ENCODE data around the gene TNXB. TPM values are rescaled to one million over a fixed set of nuclear protein-coding genes. Genes with fewer than 3 reads are reported as not detected.
"Not testable (repeated sequence)": the region's sequence is repeated elsewhere in the genome, so short reads cannot be mapped to it uniquely, and the experiment has no call there.

TNXB gene
- total RNA-seq, 3 donors from 2014 or later, result 20.1 to 87.0 (median 36.9) TPM

DNA sequence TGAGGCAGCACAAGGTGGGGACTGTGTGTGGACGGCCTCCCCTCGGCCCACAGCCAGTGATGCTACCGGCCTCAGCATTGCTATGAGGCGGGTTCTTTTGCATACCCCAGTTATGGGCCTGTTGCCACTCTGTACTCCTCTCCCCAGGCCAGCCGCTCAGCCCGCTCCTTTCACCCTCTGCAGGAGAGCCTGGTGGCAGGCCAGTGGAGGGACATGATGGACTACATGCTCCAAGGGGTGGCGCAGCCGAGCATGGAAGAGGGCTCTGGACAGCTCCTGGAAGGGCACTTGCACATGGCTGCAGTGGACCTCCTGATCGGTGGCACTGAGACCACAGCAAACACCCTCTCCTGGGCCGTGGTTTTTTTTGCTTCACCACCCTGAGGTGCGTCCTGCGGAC lies 102.1 kb downstream of the TNXB start:
- H3K4me3 ChIP-seq; ATAC-seq; H3K4me1 ChIP-seq (ENCODE audit: low read depth); H3K9me3 ChIP-seq; H3K36me3 ChIP-seq (ENCODE audit: low read depth); intact Hi-C loops (cut with DNase I, micrococcal nuclease): not testable (repeated sequence)
- DNase-seq, result peak in 2 of 3 donors; percentile 13 to 32

DNA sequence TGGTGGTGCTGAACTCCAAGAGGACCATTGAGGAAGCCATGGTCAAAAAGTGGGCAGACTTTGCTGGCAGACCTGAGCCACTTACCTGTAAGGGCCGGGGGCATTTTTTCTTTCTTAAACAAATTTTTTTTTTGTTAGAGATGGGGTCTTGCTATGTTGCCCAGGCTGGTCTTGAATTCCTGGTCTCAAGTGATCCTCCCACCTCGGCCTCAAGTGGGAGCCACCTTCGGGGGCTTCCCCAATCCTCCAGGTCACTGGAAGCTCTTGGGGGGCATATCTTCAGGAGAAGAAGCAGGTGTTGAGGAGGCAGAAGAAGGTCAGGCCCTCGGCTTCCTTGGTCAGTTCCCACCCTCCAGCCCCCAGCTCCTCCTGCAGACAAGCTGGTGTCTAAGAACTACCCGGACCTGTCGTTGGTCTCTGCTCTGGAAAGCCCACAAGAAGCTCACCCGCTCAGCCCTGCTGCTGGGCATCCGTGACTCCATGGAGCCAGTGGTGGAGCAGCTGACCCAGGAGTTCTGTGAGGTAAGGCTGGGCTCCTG lies 103.1 kb downstream of the TNXB start:
- H3K4me3 ChIP-seq; H3K9me3 ChIP-seq; intact Hi-C loops (cut with DNase I, micrococcal nuclease); ATAC-seq; H3K4me1 ChIP-seq (ENCODE audit: low read depth); H3K36me3 ChIP-seq (ENCODE audit: low read depth): not testable (repeated sequence)
- DNase-seq, result peak in 1 of 3 donors; percentile 5

DNA sequence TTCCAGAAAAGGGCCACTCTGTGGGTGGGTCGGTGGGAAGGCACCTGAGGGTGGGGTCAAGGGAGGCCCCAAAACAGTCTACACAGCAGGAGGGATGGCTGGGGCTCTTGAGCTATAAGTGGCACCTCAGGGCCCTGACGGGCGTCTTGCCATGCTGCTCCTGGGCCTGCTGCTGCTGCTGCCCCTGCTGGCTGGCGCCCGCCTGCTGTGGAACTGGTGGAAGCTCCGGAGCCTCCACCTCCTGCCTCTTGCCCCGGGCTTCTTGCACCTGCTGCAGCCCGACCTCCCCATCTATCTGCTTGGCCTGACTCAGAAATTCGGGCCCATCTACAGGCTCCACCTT lies 103.6 kb downstream of the TNXB start:
- H3K9me3 ChIP-seq; ATAC-seq; H3K36me3 ChIP-seq (ENCODE audit: low read depth); intact Hi-C loops (cut with DNase I, micrococcal nuclease); H3K4me3 ChIP-seq; H3K4me1 ChIP-seq (ENCODE audit: low read depth): not testable (repeated sequence)
- peak in 2 of 3 donors; percentile 15 to 20 for DNase-seq

DNA sequence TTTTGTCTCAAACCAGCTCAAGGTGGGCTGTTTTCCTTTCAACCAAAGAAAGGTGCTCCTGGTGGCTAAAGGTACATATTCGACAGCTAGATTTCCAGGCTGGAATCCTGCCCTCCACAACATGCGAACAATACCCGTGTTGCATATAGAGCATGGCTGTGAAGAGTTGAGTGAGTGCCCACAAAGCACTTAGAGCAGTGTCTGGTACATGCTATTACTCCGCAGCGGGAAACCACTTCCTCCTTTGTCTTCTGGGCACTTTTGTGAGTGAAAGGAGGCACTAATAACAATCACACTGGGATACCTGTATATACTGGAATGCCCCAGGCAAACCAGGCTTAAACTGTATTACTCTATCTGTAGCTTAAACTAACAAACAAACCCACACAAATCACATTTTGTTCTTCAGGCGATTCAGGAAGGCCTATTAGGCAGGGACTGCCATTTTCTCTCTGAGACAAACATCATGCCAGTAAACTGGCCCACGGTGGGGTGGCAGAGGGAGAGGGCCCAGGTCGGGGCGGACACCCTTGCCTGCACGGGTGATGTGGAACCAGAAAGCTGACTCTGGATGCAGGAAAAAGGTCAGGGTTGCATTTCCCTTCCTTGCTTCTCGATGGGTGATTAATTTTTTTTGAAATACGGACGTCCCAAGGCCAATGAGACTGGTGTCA lies 104.1 kb downstream of the TNXB start:
- H3K9me3 ChIP-seq; H3K36me3 ChIP-seq (ENCODE audit: low read depth); H3K4me3 ChIP-seq; DNase-seq; intact Hi-C loops (cut with DNase I, micrococcal nuclease); H3K4me1 ChIP-seq (ENCODE audit: low read depth): not testable (repeated sequence)
- peak; percentile 39 for ATAC-seq

DNA sequence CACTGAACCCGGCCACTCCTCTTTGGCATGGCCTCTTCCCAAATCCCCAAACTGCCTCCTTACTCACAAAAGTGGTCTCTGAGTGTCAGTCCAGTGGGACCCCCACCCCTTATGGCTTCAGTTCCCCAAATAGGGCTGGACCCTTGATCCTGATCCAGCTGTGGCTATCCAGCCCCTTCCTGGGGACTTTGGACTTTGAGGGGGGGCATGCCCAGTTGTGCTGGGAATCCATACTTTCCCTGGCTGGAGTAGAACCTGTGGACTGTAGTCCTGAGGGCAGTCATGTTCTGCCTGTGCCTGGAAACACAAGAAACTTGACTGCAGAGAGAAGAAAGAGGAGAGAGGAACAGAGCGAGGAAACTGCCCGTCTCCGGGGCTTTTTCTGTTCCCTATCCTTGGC lies 104.7 kb downstream of the TNXB start:
- ATAC-seq; H3K4me3 ChIP-seq; H3K9me3 ChIP-seq; intact Hi-C loops (cut with DNase I, micrococcal nuclease); H3K36me3 ChIP-seq (ENCODE audit: low read depth); H3K4me1 ChIP-seq (ENCODE audit: low read depth): not testable (repeated sequence)
- DNase-seq, result peak in 1 of 3 donors; percentile 4

DNA sequence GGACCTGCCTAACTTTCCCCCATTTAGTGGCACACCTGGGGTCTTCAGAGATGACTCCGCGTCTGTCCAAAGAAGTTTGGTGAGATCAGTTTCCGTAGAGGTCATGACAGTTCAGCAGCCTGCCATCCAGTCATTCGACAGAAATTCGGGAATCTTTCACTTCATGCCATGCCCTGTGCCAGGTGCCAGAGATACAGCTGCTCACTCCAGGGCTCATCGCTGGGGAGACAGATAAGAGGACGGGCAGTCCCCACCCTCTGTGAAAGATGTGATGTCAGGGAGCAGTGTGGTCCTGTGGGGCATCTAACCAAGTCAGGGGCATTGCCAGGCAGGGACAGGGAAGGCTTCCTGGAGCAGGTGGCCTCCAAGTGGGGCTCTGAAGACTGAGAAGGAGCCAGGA lies 105.8 kb downstream of the TNXB start:
- DNase-seq; H3K36me3 ChIP-seq (ENCODE audit: low read depth); H3K4me1 ChIP-seq (ENCODE audit: low read depth); H3K9me3 ChIP-seq; ATAC-seq; H3K4me3 ChIP-seq; intact Hi-C loops (cut with DNase I, micrococcal nuclease): not testable (repeated sequence)

DNA sequence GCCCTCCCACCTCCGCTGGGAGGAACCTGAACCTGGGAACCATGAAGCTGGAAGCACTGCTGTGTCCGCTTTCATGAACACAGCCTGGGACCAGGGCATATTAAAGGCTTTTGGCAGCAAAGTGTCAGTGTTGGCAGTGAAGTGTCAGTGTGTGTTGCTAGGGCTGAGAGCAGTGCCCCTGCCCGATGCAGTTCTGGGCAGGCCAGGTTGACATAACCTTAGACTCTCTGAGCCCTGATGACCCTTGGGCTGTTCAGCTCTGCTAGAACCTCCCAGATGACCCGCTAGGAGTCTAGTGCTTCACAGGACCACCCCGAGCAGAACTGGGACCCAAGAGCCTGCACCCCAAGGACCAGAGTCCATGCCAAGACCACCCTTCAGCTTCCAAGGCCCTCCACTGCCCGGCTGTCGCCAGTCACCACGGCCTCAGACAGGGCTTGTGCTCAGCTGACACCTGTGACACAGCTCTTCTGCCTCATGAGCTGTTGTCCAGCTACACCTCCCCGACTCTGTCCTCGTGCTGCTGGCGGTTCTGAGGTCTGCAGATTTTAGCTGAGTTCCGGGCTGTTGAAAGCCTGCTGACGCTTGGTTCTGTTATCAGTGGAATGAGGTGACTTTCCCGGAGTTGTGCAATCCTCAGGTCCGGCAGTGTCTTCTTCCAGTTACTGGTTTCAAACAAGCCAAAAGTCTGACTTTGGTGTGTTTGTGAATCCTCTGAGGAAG lies 106.4 kb downstream of the TNXB start:
- H3K4me1 ChIP-seq (ENCODE audit: low read depth); H3K4me3 ChIP-seq; H3K36me3 ChIP-seq (ENCODE audit: low read depth); intact Hi-C loops (cut with DNase I, micrococcal nuclease); ATAC-seq; H3K9me3 ChIP-seq; DNase-seq: not testable (repeated sequence)

DNA sequence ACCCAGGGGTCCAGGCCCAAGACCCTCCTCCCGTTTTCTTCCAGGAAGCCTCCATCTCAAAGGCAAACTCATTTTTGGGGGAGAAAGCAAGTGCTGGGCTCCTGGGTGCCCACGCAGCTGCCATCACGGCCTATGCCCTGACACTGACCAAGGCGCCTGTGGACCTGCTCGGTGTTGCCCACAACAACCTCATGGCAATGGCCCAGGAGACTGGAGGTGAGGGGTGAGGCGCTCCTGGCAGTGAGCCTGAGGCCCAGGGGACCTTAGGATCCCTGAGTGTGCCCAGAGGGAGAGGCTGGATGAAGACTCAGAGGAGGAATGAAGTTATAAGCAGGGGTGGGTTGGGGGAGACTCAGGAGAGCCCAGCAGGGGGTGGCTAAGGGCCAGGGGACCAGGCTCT lies 112.8 kb downstream of the TNXB start:
- H3K36me3 ChIP-seq (ENCODE audit: low read depth); H3K4me3 ChIP-seq; ATAC-seq; H3K9me3 ChIP-seq; H3K4me1 ChIP-seq (ENCODE audit: low read depth); intact Hi-C loops (cut with DNase I, micrococcal nuclease): not testable (repeated sequence)
- peak in 2 of 3 donors; percentile 8 to 27 for DNase-seq

DNA sequence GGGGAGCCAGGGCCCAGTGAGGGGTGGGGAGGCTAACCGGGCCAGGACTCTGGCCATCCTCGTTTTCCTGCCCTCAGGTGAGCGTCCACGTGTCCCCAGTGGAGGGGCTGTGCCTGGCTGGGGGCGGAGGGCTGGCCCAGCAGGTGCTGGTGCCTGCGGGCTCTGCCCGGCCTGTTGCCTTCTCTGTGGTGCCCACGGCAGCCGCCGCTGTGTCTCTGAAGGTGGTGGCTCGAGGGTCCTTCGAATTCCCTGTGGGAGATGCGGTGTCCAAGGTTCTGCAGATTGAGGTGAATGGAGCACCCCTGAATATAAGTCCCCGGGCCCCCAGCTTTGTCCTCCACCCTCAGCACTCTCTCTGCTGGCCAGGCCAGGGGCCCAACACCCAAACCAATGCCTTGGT lies 114.7 kb downstream of the TNXB start:
- H3K9me3 ChIP-seq; H3K36me3 ChIP-seq (ENCODE audit: low read depth); ATAC-seq; intact Hi-C loops (cut with DNase I, micrococcal nuclease); H3K4me3 ChIP-seq; H3K4me1 ChIP-seq (ENCODE audit: low read depth): not testable (repeated sequence)
- peak in 2 of 3 donors; percentile 5 to 30 for DNase-seq

Other genes with a start within 250 kb of the TNXB start
- 10 to 100 TPM; 44.0 to 65.7 (median 45.0) TPM for gene NEU1, start 246.5 kb downstream of the TNXB start, total RNA-seq
- gene SLC44A4, start 230.3 kb downstream of the TNXB start, total RNA-seq, result 100 to 1,000 TPM; 332 to 795 (median 740) TPM
- 10 to 100 TPM; 29.6 to 50.1 (median 36.4) TPM for gene EHMT2, start 211.6 kb downstream of the TNXB start, total RNA-seq
- 1 to 10 TPM; 2.3 to 6.2 (median 3.4) TPM for gene ZBTB12, start 207.3 kb downstream of the TNXB start, total RNA-seq
- 10 to 100 TPM in 2 of 3 donors, 1 to 10 TPM in 1; 5.5 to 33.7 (median 17.9) TPM for gene C2, start 181.6 kb downstream of the TNXB start, total RNA-seq
- 100 to 1,000 TPM in 1 of 3 donors, 10 to 100 TPM in 2; 34.5 to 178 (median 40.4) TPM for gene CFB, start 163.2 kb downstream of the TNXB start, total RNA-seq
- 10 to 100 TPM; 44.9 to 52.4 (median 51.8) TPM for gene NELFE, start 150.4 kb downstream of the TNXB start, total RNA-seq
- 10 to 100 TPM; 58.6 to 87.2 (median 81.2) TPM for gene SKIC2, start 150.2 kb downstream of the TNXB start, total RNA-seq
- 10 to 100 TPM; 12.4 to 18.1 (median 15.8) TPM for gene DXO, start 137.2 kb downstream of the TNXB start, total RNA-seq
- gene C4A, start 127.3 kb downstream of the TNXB start, total RNA-seq, result 100 to 1,000 TPM in 1 of 3 donors, 10 to 100 TPM in 2; 10.2 to 203 (median 56.0) TPM
- 100 to 1,000 TPM in 1 of 3 donors, 10 to 100 TPM in 1, 1 to 10 TPM in 1; 9.2 to 175 (median 51.0) TPM for gene C4B, start 94.5 kb downstream of the TNXB start, total RNA-seq
- gene CYP21A2, start 70.9 kb downstream of the TNXB start, total RNA-seq, result 1 to 10 TPM in 1 of 3 donors, under 1 TPM in 2; 0.93 to 2.1 (median 0.94) TPM
- 100 to 1,000 TPM in 1 of 3 donors, 10 to 100 TPM in 2; 79.9 to 121 (median 97.4) TPM for gene ATF6B, start 18.9 kb upstream of the TNXB start, total RNA-seq
- 1 to 10 TPM; 5.0 to 6.8 (median 5.3) TPM for gene FKBPL, start 20.9 kb upstream of the TNXB start, total RNA-seq
- 1 to 10 TPM in 2 of 3 donors, under 1 TPM in 1; 0.96 to 6.6 (median 2.0) TPM for gene PRRT1, start 42.6 kb upstream of the TNXB start, total RNA-seq
- gene PPT2, start 44.8 kb upstream of the TNXB start, total RNA-seq, result 10 to 100 TPM; 16.8 to 37.2 (median 34.4) TPM
- gene EGFL8, start 55.3 kb upstream of the TNXB start, total RNA-seq, result 10 to 100 TPM; 16.9 to 32.1 (median 21.5) TPM
- gene AGPAT1, start 66.7 kb upstream of the TNXB start, total RNA-seq, result 10 to 100 TPM; 49.0 to 60.1 (median 56.2) TPM
- 100 to 1,000 TPM in 1 of 3 donors, 10 to 100 TPM in 2; 79.0 to 114 (median 85.0) TPM for gene RNF5, start 69.1 kb upstream of the TNXB start, total RNA-seq
- 1 to 10 TPM; 5.3 to 8.1 (median 6.3) TPM for gene AGER, start 74.9 kb upstream of the TNXB start, total RNA-seq
- 10 to 100 TPM; 49.4 to 97.7 (median 53.9) TPM for gene PBX2, start 80.9 kb upstream of the TNXB start, total RNA-seq
- gene GPSM3, start 83.3 kb upstream of the TNXB start, total RNA-seq, result 10 to 100 TPM in 1 of 3 donors, 1 to 10 TPM in 2; 6.6 to 14.7 (median 9.9) TPM
- 10 to 100 TPM in 1 of 3 donors, 1 to 10 TPM in 2; 1.5 to 10.5 (median 4.0) TPM for gene NOTCH4, start 114.7 kb upstream of the TNXB start, total RNA-seq